ENCODE data around the gene ABCF2. TPM values are rescaled to one million over a fixed set of nuclear protein-coding genes. Genes with fewer than 3 reads are reported as not detected.

Gene ABCF2
- total RNA-seq, 2 donors from 2014 or later: 27.9 to 28.0 TPM

- ATAC-seq: peak; percentile 27
- intact Hi-C loops (cut with DNase I, micrococcal nuclease): loop anchor here in 1 of 2 donors (10.0 kb wide), 1 partner anchor 60 kb away; no protein-coding TSS in a partner anchor
- peak in 1 of 2 donors; percentile 61 for DNase-seq
Measured at GRCh38 chr7:151244196-151244840, 17.3 kb upstream of the ABCF2 start.

- DNase-seq (no peak), ATAC-seq (peak; percentile 10)
Measured at GRCh38 chr7:151243408-151244195, 16.6 kb upstream of the ABCF2 start.

DNA sequence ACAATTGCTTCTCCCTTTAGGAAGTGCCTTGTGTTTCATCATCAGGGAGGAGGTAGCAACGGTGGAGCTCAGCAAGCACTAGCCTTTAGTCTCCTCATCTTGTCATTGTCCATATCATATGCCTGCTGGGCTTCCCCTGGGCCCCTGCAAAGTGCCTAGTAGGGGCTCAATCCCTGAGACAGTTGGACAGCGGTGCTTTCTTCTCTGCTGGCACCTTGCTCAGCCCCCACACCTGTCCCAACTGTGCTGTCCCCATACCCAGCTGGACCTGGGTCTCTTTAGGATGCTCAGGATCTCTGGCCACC lies 16.0 kb upstream of the ABCF2 start:
- DNase-seq (no peak), ATAC-seq (no peak)
- intact Hi-C loops (cut with DNase I, micrococcal nuclease): loop anchor here in 1 of 2 donors (10.0 kb wide), 1 partner anchor 62 kb away; no protein-coding TSS in a partner anchor

More at GRCh38 chr7:151243408-151244195, 16.6 kb upstream of the ABCF2 start:
- intact Hi-C loops (cut with DNase I, micrococcal nuclease): loop anchor here in 1 of 2 donors (10.0 kb wide), 1 partner anchor 61 kb away; no protein-coding TSS in a partner anchor

DNA sequence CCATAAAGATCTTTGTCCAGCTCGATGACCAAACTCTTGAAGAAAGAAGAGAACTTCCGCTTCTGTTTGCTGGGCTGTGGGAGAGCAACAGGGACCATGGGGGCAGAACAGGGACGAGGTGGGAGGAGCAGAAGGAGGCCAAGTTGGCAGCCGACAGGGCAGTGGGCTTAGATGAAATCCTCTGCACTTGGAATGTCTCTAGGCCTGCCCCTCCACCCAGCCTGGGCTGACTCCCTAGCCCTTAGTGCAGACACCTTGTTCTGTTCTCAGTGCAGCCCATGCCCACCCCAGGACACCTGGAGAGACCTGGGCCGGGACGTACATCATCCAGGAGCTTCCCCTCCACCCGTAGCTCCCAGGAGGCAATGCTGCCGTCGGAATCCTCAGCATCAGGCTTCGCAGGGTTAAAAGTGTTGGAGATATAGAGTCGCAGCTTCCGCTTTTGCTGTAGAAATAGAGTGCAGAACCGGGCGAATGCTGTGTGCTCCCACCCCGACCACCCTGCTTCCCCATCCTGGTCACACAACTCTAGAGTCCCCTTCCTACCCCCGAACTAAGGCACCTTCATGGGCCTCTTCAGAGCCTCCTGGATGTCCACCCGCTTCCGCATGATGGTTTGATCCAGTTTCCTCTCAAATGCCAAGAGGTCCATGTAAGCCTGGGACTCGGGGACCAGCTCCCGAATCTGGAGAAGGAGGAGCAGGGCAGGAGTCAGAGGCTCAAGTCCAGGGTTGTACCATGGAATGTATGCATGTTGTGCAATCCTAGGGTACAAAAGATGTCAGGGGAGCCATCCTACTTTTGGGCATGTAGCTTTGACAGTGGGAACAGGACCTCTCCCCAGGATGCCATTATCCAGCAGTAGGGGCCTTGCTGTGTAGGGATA lies 15.4 kb upstream of the ABCF2 start:
- DNase-seq: no peak
- intact Hi-C loops (cut with DNase I, micrococcal nuclease): loop anchor here in 1 of 2 donors (10.0 kb wide), 1 partner anchor 62 kb away; no protein-coding TSS in a partner anchor
- ATAC-seq: no peak

DNA sequence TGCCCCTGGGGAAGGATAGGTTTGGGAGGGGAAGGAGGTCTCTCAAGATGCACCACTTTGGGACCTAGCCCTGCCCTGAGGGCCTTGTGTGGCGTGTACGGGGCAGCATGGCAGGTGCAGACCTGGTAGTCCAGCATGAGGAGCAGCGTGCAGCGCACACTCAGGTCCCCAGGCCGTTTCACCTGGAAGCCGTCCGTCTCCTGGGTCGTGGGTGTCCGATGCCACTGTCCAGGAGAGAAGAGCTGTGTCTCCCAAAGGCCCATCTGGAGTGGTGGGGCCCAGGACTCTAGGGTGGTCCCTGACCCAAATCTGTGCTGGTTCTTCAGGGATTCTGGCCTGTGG lies 14.7 kb upstream of the ABCF2 start:
- intact Hi-C loops (cut with DNase I, micrococcal nuclease): loop anchor here in 1 of 2 donors (10.0 kb wide), 1 partner anchor 63 kb away; no protein-coding TSS in a partner anchor
- no peak for ATAC-seq
- no peak for DNase-seq

DNA sequence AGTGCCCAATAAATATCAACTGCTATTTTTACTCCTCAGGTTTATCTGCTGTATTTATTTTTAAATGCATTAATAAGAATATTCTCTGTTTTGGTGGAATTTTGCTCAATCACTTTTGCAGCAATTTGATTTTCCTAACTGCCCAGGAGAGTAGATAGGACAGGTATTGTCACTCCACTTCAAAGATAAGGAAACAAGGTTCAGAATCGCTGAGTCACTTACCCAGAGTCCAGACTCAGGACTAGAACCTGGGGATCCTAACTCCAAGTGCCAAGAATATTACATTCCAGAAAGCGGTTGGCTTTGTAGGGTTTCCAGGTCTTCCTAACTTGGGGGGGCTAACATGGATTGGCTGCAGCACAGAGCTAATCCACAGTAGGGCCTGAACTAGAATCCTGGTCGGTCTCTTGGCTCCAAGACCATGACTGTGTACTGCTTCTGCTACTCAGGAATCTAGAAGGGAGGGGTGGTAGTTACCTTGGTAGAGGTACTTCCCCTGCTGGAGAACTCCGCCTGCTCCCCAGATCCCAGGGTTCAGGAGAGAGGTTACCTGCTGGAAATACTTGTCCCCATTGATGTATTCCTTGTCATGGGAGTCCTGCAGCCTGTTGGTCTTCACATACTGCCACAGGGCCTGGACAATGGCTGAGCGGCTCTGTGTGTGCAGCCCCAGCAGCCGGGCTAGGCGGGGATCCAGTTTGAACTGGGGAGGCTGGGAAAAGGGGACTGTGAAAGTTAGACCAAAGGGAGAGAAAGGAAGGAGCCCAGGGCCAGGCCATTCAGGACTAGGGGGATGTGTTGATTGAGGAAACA lies 14.1 kb upstream of the ABCF2 start:
- DNase-seq: no peak

GRCh38 chr7:151240536-151240935 lies 13.5 kb upstream of the ABCF2 start:
- intact Hi-C loops (cut with DNase I, micrococcal nuclease): loop anchor here in 1 of 2 donors (10.0 kb wide), 1 partner anchor 64 kb away; no protein-coding TSS in a partner anchor
- DNase-seq (no peak), ATAC-seq (no peak)

More for the DNA sequence above, 14.1 kb upstream of the ABCF2 start:
- ATAC-seq: no peak
- intact Hi-C loops (cut with DNase I, micrococcal nuclease): loop anchor here in 1 of 2 donors (10.0 kb wide), 1 partner anchor 64 kb away; no protein-coding TSS in a partner anchor

DNA sequence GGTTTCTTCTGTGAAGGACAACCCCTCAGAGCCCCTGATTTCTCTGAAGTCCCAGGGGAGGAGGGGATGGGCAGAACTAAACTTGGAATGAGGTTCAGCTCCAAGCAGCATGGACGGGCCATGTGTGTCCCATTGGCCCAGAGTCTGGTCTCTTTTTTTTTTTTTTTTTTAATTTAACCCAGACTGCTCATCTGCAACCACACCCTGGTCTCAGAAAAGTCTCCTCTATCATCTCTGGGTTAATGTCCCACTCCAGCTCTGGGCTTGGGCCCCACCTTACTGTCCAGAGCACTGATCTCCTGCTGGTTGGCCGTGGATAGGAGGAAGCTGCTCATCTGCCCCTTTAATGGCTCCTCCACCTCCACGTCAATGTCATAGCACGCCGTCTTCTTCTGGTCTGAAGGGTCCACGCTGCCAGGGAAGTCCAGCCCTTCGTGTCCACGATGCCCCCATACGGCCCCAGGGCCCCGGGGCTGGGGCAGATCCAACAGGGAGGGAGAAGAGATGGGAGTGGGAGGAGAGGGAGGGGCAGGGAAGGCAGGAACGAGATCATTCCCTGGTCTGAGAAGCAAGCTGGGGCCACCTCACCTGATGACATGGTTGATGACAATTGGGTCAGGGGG lies 12.9 kb upstream of the ABCF2 start:
- DNase-seq: no peak
- intact Hi-C loops (cut with DNase I, micrococcal nuclease): loop anchor here in 1 of 2 donors (10.0 kb wide), 1 partner anchor 65 kb away; no protein-coding TSS in a partner anchor
- ATAC-seq: no peak

GRCh38 chr7:151238924-151239836 lies 12.2 kb upstream of the ABCF2 start:
- DNase-seq (no peak), ATAC-seq (no peak)
- intact Hi-C loops (cut with DNase I, micrococcal nuclease): no loop called here

GRCh38 chr7:151238190-151238810 lies 11.3 kb upstream of the ABCF2 start:
- no peak for DNase-seq
- no peak for ATAC-seq
- intact Hi-C loops (cut with DNase I, micrococcal nuclease): no loop called here

- intact Hi-C loops (cut with DNase I, micrococcal nuclease): no loop called here
- no peak for DNase-seq
- ATAC-seq: no peak
Measured at GRCh38 chr7:151237244-151238189, 10.5 kb upstream of the ABCF2 start.

GRCh38 chr7:151236406-151236805 lies 9.4 kb upstream of the ABCF2 start:
- ATAC-seq: no peak

DNA sequence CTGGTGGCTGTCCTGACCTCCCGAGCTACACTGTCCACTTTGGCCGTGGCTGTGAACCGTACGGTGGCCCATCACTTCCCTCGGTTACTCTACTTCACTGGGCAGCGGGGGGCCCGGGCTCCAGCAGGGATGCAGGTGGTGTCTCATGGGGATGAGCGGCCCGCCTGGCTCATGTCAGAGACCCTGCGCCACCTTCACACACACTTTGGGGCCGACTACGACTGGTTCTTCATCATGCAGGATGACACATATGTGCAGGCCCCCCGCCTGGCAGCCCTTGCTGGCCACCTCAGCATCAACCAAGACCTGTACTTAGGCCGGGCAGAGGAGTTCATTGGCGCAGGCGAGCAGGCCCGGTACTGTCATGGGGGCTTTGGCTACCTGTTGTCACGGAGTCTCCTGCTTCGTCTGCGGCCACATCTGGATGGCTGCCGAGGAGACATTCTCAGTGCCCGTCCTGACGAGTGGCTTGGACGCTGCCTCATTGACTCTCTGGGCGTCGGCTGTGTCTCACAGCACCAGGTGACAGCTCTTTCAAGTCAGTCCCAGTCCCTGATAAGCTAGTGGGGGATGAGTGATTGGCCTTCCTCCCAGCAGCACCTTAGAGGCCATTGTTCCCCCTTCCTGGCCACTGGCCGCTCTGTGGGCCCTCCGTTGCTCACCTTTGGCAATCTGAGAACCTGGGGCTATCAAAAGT lies 8.2 kb upstream of the ABCF2 start:
- ATAC-seq: no peak
- intact Hi-C loops (cut with DNase I, micrococcal nuclease): no loop called here
- no peak for DNase-seq

More at GRCh38 chr7:151236406-151236805, 9.4 kb upstream of the ABCF2 start:
- no peak for DNase-seq
- intact Hi-C loops (cut with DNase I, micrococcal nuclease): no loop called here

GRCh38 chr7:151233804-151234203 lies 6.8 kb upstream of the ABCF2 start:
- no peak for DNase-seq
- intact Hi-C loops (cut with DNase I, micrococcal nuclease): no loop called here
- no peak for ATAC-seq
